COR-L47 (cell line): ENCODE results near the gene FAM81A.

Experiments
- DNase-seq: peaks from one replicate; lab custom pipeline; 2025; lab: John Stamatoyannopoulos, UW

The FAM81A gene

DNA sequence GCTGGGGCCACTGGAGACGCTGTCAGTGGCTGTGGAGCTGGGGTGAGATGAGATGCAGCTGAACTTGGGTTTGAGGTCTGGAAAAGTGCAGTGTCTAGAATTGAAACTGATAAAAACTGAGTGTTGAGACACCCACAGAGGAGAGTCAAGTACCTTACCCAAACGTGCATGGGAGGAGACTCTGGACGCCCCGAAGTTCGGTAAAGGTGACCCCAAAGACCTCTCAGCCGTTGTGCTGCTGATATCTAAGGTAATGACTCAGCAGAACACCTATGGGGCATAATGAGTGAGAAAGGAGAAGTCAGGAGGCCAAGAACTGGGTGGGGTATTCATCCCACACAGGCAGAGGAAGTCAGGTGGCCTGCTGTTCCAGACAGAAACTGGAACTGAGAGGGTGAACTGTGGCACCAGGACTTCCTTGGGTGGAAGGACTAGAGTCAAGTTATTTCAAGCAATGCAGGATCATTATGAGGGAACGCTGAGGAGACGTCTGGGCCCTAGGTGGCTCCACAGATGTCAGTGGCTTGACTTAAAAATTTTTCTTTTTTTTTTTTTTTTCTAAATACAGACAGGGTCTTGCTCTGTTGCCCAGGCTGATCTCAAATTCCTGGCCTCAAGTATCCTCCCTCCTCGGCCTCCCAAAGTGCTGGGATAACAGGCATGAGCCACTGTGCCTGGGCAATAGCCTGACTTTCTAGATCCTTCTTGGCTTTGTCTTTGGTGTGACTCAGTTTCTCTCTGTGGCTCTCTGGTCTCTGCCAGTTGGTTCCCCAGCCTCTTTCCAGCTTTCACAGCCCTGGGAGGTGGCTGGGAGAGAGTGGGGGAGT, 105.9 kb downstream of the FAM81A start:
- DNase-seq: no peak

DNA sequence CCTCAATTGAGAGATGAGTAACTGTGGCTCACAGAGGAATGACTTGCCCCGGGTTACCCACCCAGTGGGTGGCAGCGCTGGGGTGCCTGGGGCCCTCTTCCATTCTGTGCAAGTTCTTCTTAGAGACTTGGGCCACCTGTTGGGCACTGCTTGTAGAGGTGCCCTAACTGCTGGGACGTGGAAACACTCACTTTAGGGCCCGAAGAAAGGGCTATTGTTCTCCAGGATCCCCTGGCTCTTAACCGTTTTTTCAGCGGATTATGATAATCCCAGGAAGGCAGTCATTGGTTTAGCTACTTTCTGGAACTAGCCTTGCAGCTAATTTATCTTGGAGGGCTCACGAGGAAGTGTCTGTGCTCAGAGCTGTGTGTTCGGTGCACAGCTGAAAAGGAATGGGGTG, 107.6 kb downstream of the FAM81A start:
- DNase-seq: no peak

DNA sequence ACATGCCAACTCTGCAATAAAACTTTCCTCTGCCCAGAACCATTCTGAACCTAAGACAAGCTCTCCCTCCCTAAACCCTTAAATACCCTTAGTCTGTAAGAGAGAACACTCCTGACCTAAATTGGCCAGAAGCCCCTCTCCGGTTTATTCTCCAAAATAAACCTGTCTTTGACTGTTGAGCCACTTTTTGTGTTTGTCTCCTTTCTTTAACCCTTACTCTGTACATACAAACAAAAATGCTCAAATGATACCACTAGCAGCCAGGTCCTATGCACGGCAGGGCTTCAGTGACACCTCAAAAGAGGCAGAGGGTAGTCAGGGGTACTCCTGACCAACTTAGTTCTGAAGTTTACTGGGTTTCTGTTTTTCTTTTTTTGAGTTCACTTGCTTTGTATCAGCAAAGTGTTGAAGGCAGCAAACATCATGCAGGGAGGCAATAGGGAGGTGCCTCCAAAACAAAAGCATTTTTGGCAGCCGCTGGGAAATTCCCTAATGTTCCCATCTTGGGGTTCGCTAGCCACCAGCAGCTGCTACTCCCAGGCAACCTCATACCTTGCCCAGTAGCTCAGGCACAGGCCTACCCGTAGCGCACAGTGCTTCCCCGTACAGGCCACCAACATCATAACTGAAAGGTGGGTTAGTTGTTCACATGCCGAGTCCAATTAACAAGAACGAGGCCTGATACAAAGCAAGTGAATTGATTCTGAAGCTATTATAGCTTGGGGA, 110.7 kb downstream of the FAM81A start:
- no peak for DNase-seq

DNA sequence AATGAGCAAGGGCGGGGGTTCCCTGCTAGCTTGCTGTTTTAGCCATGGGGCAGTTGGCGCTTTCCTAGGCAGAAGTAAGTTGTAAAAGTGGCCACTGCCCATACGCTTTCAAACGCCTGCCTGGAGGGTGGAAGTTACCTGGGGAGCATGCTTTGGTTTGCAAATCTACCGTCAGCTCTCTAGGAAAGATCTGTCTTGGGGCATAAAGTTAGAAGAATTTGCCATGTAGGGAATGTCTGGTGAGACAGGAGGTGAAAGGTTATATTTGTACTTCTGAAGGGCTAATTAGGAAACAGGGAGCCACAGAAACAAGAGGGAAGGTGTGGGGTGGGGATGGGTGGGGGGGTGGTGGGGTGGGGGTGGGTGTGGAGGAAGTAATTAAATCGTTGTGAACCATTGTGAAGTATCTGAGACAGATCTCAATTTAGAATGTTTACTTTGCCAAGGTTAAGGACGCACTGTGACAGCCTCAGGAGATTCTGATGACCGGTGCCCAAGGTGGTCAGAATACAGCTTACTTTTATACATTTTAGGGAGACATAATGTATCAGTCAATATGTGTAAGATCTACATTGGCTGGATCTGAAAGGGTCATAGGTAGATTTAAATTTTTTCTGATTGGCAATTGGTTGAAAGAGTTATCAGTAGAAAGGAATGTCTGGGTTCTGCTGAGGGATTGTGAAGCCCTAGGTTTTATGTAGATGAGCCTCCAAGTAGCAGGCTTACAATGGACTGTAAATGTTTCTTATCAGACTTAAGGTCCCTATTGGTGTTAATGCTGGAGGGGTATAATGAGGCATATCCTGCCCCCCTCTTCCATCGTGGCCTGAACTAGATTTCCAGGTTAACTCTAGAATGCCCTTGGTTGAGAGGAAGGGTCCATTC, 111.6 kb downstream of the FAM81A start:
- DNase-seq: no peak

DNA sequence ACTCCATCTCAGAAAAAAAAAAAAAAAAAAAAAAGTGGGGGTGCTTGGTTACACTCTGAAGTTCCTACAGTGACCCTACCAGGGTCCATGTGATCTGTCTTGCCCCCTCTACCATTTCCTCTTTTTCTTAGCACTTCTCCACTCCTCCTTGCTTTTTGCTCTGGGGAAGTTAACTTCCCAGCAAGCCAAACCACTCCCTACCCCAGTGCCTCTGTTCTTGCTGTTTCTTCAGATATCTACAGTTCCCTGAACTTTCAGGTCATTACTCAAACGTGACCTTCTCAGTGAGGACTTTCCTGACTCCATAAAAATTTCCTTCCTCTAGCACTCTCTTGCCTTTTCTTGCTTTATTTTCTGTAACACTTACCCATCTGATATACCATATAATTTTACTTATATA, 112.5 kb downstream of the FAM81A start:
- no peak for DNase-seq

DNA sequence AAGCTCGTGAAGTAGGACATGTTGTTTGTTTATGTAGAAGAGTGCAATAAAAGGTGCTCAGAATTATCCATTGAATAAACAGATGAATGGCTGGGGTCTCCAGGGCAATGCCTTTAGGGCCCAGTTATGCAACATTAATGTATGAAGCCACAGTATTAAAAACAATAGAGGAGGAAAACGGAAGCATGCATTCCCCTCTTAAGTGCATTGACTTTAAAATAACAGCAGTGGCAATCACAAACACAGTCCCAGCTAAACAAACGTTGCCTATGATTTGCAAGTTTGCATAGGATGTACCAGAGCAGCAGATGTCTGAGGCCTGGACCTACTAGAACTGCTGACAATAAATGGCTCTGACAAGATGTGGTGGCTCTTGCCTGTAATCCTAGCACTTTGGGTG, 113.0 kb downstream of the FAM81A start:
- DNase-seq: no peak

DNA sequence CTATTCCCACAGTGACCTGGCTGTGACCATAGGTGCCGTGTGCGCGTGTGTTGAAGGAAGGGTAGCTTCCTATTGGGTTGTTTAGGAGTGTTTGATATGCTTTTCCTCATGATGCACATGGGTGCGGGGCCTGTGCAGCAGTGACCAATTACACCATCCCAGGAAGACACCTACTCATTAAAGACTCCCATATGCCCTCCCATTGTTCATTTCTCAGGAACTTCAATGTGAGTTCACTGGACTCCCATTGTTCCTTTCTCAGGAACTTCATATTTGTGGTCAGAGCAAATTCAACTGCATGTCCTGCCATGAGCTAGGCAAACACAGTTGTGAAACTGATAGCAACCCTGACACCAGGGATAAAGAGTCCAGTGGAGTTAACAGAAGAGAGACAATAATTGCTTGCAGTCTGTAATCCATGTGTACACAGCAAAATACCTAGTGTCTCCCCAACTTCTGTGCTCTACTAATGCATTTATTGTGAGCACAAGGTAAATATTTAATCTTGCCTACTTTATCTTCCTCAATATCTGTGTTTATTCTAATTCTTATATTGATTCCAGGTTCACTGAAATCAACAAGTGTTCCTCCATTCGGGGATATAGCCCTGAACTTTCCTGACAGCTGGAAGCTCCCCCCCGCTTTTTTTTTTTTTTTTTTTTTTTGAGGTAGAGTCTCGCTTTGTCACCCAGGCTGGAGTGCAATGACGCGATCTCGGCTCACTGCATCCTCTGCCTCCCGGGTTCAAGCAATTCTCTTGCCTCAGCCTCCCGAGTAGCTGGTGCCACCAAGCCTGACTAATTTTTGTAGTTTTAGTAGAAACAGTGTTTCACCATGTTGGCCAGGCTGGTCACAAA, 116.1 kb downstream of the FAM81A start:
- DNase-seq: peak; percentile 33

DNA sequence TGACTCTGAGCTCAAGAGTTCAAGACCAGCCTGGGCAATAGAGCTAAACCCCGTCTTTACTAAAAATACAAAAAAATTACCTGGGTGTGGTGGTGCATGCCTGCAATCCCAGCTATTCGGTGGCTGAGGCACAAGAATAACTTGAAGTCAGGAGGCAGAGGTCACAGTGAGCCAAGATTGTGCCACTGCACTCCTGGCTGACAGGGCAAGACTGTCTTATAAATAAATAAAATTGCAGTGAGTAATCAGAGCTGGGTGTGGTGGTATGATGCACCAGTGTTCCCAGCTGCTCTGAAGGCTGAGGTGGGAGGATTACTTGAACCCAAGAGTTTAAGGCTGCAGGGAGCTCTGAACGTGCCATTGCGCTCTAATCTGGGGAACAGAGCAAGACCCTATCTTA, 117.7 kb downstream of the FAM81A start:
- DNase-seq: no peak

DNA sequence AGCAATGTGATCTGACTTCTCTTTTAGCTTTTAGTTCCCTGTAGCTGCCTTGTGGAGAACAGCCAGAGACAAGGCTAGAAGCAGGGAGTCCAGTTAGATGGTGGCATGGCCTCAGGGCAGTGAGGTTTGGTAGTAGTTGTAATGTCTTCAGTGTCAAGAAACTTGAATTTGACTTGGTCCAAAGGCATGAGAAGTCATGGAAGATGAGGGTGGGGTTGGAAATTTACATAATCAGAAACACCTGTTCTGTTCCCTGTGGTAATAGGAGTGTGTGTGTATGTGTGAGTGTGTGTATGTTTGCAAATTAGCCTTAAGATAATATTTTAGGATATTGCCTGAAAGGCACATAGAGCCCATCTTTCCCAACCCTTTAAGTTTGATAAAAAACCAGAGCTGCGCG, 118.4 kb downstream of the FAM81A start:
- no peak for DNase-seq

DNA sequence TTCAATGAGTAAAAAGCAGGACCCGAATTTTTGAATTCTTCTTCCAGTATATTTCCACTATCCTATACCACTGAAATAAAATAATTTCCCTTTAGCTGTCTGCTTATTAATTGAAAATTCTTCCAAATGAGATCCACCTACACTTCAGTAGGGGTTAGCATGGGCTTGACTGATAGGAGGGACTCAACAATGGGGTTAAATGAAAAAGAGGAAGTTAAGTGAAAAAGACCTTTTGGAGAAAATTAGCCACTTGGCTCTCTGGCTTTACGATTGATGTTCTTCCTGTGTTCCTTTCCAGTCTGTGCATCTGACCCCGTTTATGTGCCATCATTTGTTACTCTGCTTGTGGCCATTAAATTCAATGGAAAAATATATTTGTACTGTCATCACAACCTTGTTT, 119.6 kb downstream of the FAM81A start:
- no peak for DNase-seq

DNA sequence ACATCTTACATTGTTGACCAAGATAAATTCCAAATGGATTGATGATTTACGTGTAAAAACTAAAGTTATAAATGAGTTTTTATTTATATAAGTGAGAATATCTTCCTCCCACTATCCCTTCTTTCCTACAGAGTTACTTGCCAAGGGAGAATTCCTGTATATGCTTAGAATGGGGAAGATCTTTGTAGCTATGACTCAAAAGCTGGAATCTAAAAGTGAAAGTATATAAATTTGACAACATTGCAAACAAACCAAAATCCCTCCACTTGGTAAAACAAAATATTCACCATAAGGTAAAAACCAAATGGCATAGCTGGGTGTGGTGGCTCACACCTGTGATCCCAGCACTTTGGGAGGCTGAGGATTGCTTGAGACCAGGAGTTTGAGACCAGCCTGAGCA, 120.9 kb downstream of the FAM81A start:
- no peak for DNase-seq

DNA sequence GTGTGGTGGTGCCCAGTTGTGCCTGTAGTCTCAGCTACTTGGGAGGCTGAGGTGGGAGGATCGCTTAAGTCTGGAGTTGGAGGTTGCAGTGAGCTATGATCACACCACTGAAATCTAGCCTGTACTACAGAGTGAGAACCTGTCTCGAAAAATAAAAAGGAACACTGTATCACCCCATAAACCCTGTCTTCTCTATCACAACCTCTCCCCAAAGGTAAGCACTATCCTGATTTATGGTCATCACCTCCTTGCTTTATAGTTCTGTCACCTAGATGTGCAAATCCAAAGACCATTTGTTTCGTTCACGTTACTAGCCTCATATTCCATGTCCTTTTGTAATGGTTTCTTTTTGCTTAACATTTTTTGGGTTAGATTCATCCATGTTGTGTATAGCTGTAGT, 123.6 kb downstream of the FAM81A start:
- no peak for DNase-seq

DNA sequence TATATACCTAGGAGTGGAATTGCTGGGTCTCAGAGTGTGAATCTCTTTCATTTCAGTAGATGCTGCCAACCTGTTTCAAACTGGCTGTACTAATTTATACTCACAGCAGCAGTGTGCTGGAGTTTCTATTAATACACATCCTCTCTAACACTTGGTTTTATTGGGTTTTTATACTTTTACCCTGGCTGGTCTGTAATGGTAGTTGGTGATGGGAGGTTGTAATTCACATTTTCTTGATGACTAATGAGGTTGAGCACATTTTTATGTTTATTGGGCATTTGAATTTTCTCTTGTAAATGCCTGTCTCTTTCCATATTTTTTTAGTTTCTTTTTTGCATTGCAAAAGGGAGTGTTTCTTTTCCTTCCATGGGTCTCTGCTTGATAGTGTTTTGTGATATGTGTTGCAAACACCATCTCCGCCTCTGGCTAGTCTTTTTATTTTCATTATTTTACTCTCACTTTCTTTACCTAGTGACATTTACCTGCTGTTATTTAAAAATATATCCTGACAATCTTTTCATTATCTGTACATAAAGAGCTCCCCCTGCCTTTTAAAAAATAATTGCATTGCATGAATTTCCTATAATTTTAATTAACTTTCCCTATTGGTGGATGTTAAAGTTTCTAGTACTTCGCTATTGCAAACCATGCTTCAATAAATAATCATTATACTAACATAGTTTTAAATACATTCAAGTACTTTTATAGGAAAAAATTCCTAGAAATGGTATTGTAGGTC, 124.6 kb downstream of the FAM81A start:
- DNase-seq: no peak

DNA sequence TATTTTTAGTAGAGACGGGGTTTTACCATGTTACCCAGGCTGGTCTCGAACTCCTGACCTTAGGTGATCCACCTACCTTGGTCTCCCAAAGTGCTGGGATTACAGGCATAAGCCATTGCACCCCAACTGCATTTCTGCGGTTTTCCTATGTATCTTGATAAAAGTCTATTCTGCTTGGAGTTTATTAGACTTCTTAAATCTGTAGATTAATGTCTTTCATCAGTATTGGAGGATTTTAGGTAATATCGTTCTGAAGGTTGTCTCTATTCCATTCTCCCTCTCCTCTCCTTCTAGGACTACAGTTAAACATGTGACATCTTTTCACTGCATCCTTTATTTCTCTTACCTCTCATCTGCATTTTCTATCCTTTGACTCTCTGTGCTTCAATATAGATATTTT, 127.3 kb downstream of the FAM81A start:
- DNase-seq: no peak

DNA sequence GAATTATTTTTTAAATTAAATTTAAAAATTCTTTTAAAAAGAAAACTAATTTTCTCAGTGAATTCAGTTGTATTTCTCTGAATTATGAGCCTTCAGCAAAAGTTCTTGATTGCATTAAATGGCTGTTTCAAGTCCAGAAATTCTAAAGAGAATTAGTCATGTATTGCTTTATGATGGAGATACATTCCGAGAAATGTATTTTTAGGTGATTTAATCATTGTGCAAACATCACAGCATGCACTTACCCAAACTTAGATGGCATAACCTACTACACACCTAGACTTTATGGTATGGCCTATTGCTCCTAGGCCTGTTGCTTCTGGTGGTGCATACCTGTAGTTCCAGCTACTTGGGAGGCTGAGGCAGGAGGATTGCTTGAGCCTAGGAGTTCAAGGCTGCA, 129.3 kb downstream of the FAM81A start:
- DNase-seq: no peak

DNA sequence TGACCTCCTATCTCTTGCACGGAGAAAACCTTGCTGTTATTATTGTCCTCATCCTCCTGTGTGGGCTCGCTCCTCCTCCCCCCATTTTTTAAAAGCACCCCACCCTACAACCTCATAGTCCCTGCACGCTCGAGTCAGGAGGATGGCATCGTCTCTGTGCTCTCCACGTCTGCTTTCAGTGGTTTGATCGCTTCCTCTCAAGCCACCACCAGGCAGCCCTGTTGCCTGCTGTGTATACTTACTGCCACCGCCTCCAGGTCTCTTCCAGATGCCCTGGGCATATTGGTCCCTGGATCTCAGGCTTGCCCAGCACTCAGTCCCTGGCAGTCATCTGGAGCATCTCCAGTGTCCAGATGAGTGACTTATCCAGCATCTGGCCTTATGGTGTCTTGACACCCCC, 131.5 kb downstream of the FAM81A start:
- DNase-seq: no peak

DNA sequence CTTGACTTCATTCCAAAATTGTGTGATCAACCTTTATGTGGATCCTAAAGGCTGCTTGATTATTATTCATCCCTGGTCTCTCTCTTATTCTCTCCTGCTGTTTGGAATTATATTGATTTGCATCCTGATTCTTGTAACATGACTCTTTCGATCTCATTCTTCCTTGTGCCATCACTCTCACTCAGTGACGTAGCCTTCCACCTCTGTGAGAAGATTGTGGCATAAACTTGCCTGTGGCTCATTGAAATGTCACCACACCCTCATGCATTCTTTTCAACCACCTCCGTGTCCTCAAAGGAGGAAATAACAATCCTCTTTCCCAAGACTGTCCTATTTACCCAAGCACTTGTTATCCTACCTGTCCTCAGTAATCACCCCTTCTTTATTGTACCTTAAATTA, 132.3 kb downstream of the FAM81A start:
- DNase-seq: no peak

DNA sequence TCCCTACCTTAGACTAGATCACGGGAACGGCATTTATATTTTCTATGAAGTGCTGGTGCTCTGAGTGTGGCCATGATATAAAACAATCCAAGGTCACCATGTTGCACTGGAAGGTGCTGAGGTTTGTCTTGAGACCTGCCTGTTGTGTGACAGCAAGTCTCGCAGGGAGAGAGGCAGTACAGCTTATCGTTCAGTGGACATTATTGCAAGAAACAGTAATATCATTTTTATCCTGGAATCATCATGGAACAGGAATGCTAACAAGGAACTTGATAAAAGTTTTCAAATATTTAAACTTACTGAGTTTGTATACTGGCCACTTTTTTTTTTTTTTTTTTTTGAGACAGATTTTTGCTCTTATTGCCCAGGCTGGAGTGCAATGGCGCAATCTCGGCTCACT, 133.6 kb downstream of the FAM81A start:
- DNase-seq: no peak
